ENCODE measurements around the gene HYCC1.

GRCh38 chr7:22980422-22980821 lies 33.5 kb downstream of the HYCC1 start:
- no peak for TF ChIP-seq CTCF (IDR thresholded peaks at IDR 0.05)
- no peak for TF ChIP-seq POLR2A (IDR thresholded peaks at IDR 0.05; ENCODE audit: low read depth)
- TF ChIP-seq POLR2AphosphoS5 (IDR thresholded peaks at IDR 0.05) = no peak
- no peak for TF ChIP-seq EP300 (IDR thresholded peaks at IDR 0.05)
